GM20000 (cell line): ENCODE data around the gene SYCP2L.
A peak's percentile ranks its signal among the peaks of the same experiment; 100 is the strongest.
"Not testable (repeated sequence)": the region's sequence is repeated elsewhere in the genome, so short reads cannot be mapped to it uniquely, and the experiment has no call there.

Experiments used
- DNase-seq: peaks from one replicate; pipeline ENCODE4 v3.0.0; 2012; ENCODE audit warnings: low spot score
- CTCF ChIP-seq: IDR thresholded peaks from 2 replicates; pipeline ENCODE4 v1.5.1; 2012; ENCODE audit warnings: mild to moderate bottlenecking, control low read depth; ENCODE audit errors: extremely low read depth, missing control alignments

SYCP2L gene

GRCh38 chr6:10999994-11000393 is 113.1 kb downstream of the SYCP2L start:
- no peak for DNase-seq
- TF ChIP-seq CTCF, result no peak

GRCh38 chr6:11002176-11002575 is 115.3 kb downstream of the SYCP2L start:
- no peak for DNase-seq
- no peak for TF ChIP-seq CTCF

GRCh38 chr6:11003297-11003696 is 116.4 kb downstream of the SYCP2L start:
- DNase-seq, result not testable (repeated sequence)

- no peak for DNase-seq
- TF ChIP-seq CTCF, result no peak
Measured at GRCh38 chr6:11006061-11006460, 119.2 kb downstream of the SYCP2L start.

DNA sequence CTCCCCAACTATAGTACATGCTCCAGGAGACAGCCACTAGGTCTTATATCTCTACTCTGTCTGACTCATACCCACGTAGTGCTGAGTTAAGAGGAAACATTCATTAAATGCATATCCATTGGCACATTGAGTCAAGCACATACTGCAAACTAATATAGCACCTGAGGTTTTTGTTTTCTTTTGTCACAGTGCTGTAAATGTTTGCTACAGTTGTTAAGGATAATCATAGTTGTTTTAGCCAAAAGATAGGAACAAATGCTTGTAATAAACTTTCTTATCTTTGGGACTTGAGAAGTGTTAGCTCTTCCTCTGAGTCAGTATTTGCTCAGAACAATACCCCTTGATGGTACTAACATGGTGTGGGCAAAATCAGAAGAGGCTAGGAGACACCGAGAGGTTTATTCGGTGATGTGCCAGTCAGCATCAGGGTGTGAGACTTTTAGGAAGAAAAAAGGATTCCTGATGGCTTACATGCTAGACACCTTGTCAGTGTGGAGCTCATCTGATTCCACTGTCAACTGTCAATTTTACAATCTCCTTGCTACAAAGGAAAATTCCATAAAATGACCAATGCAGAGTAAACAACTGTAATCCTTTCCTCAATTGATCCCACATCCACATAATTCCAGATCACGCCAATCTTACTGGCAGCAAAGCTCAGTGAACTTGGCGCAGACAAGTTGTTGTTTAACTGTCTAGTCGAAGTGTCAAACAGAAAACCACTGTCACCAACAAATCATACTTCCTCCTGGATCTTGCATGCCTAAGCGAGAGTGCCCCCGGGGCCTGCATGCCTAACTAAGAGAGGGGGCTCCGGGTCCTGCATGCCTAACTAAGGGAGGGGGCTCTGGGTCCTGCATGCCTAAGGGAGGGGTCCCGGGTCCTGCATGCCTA is 121.1 kb downstream of the SYCP2L start:
- no peak for TF ChIP-seq CTCF
- DNase-seq, result no peak

- no peak for DNase-seq
- TF ChIP-seq CTCF, result no peak
Measured at GRCh38 chr6:11008821-11009220, 122.0 kb downstream of the SYCP2L start.

DNA sequence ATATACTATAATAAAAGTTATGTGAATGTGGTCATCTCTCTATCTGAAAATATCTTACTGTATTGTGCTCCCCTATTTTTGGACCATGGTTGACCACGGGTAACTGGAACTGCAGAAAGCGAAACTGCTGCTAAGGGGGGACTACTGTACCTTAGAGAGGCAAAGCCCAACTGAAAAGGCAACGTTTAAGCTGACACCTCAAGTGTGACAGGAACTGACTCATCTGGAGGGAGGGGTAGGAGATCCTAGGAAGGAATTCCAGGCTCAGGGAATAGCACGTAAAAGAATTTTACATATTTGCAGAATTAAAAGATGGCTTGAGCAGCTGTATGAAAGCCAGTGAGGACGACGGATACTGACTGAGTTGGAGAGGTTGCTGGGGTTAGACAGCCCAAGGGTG is 122.5 kb downstream of the SYCP2L start:
- peak; percentile 18 for DNase-seq
- TF ChIP-seq CTCF, result no peak

GRCh38 chr6:11011787-11012234 is 125.0 kb downstream of the SYCP2L start:
- no peak for DNase-seq
- TF ChIP-seq CTCF, result no peak
